HepG2 (cell line): ENCODE data around the gene HNRNPA1. TPM values are rescaled to one million over a fixed set of nuclear protein-coding genes. Genes with fewer than 3 reads are reported as not detected.

Experiments
- AKAP8 ChIP-seq: sonication (generic); formaldehyde crosslinking; IDR thresholded peaks from 2 replicates; pipeline ENCODE4 v1.5.1; 2020; ENCODE audit warnings: mild to moderate bottlenecking, missing genetic modification reagents
- CREM ChIP-seq, 2 experiments: sonication (generic) in 1 of 2; formaldehyde crosslinking in 1 of 2; IDR thresholded peaks; 2 replicates each; pipeline versions ENCODE4 v1.4.0 to v1.6.1; 2016 to 2020; ENCODE audit warnings: antibody characterized with exemption in 1 of 2, mild to moderate bottlenecking in 1 of 2, missing genetic modification reagents in 1 of 2
- EHMT2 ChIP-seq: fragments of 200-600 bp; sonication (generic); IDR thresholded peaks from 2 replicates; pipeline ENCODE4 v1.7.0; 2017; ENCODE audit warnings: antibody characterized with exemption, low read depth, low read length, borderline replicate concordance
- ELF1 ChIP-seq: sonication (generic); formaldehyde crosslinking; IDR thresholded peaks from 2 replicates; pipeline ENCODE4 v1.4.0; 2020; ENCODE audit warnings: missing genetic modification reagents
- FOSL2 ChIP-seq: sonication (generic); formaldehyde crosslinking; IDR thresholded peaks from 2 replicates; pipeline ENCODE4 v1.4.0; 2020; ENCODE audit warnings: missing genetic modification reagents
- HOXA5 ChIP-seq: sonication (generic); formaldehyde crosslinking; IDR thresholded peaks from 2 replicates; pipeline ENCODE4 v1.4.0; 2020; ENCODE audit warnings: missing genetic modification reagents
- JDP2 ChIP-seq: sonication (generic); formaldehyde crosslinking; IDR thresholded peaks from 2 replicates; pipeline ENCODE4 v1.8.1; 2022; ENCODE audit warnings: missing genetic modification reagents, borderline replicate concordance
- NCOA1 ChIP-seq: sonication (generic); formaldehyde crosslinking; IDR thresholded peaks from 2 replicates; pipeline ENCODE4 v1.9.0; 2021; ENCODE audit warnings: missing genetic modification reagents
- RARG ChIP-seq: sonication (generic); formaldehyde crosslinking; IDR thresholded peaks from 2 replicates; pipeline ENCODE4 v1.4.0; 2020; ENCODE audit warnings: low read depth, mild to moderate bottlenecking, missing genetic modification reagents
- RFXANK ChIP-seq: IDR thresholded peaks from 2 replicates; pipeline ENCODE4 v1.6.1; 2016
- SP4 ChIP-seq: sonication (generic); formaldehyde crosslinking; IDR thresholded peaks from 2 replicates; pipeline ENCODE4 v1.8.1; 2023; ENCODE audit warnings: mild to moderate bottlenecking, missing genetic modification reagents
- TGIF2 ChIP-seq: IDR thresholded peaks from 2 replicates; pipeline ENCODE4 v1.6.1; 2016; ENCODE audit warnings: control low read depth, missing compliant biosample characterization
- ZNF616 ChIP-seq: sonication (generic); formaldehyde crosslinking; IDR thresholded peaks from 2 replicates; pipeline ENCODE4 v1.5.0; 2020; ENCODE audit warnings: low read depth, mild to moderate bottlenecking, missing genetic modification reagents
- ZNF724P ChIP-seq: sonication (generic); formaldehyde crosslinking; IDR thresholded peaks from 2 replicates; pipeline ENCODE4 v1.8.0; 2022; ENCODE audit warnings: missing genetic modification reagents, borderline replicate concordance
- polyA plus RNA-seq, 8 experiments: library from polyadenylated mRNA; depleted of rRNA in 3 of 8; stranded (reverse) in 7 of 8; unstranded in 1 of 8; fragments of >200 nt; fragmentation: Illumina TruSeq in 4 of 8; extraction: Trizol in 4 of 8; gene quantifications; 2 replicates each; pipeline versions ENCODE4 v1.2.1 to v1.2.3, GENCODE V29; 2011 to 2016; ENCODE audit warnings: low read depth in 4 of 8, missing spikeins in 1 of 8, mixed read lengths in 1 of 8; ENCODE audit not compliant: insufficient read depth in 1 of 8
- total RNA-seq, 5 experiments: library from RNA; depleted of rRNA; stranded (reverse); fragments of >200 nt; fragmentation: Illumina TruSeq; extraction: Trizol; gene quantifications; 2 replicates each; pipeline ENCODE4 v1.2.3, GENCODE V29; 2016; ENCODE audit warnings: low read depth in 1 of 5
- TF ChIP-seq, protein P1 (sequence below): IDR thresholded peaks from 2 replicates; pipeline ENCODE4 v1.6.1; 2016; ENCODE audit warnings: control low read depth
- TF ChIP-seq, protein P2 (sequence below): sonication (generic); formaldehyde crosslinking; IDR thresholded peaks from 2 replicates; pipeline ENCODE4 v1.5.0; 2020; ENCODE audit warnings: missing genetic modification reagents
- TF ChIP-seq, protein P3 (sequence below): sonication (generic); formaldehyde crosslinking; IDR thresholded peaks from 2 replicates; pipeline ENCODE4 v1.4.0; 2020; ENCODE audit warnings: missing genetic modification reagents; ENCODE audit errors: not compliant biosample characterization
- TF ChIP-seq, protein P4 (sequence below): sonication (generic); formaldehyde crosslinking; conservative IDR thresholded peaks from 2 replicates; pipeline ENCODE4 v1.4.0; 2020; ENCODE audit warnings: missing genetic modification reagents
- TF ChIP-seq, protein P5 (sequence below): sonication (generic); formaldehyde crosslinking; IDR thresholded peaks from 2 replicates; pipeline ENCODE4 v1.5.1; 2020; ENCODE audit warnings: missing genetic modification reagents, mild to moderate bottlenecking, borderline replicate concordance

The HNRNPA1 gene
- total and polyA plus RNA-seq, 2 of the 13 experiments (the other 11 are each of a cell fraction or from before 2014, with no cell fraction given), result 535 to 1,820 TPM

DNA sequence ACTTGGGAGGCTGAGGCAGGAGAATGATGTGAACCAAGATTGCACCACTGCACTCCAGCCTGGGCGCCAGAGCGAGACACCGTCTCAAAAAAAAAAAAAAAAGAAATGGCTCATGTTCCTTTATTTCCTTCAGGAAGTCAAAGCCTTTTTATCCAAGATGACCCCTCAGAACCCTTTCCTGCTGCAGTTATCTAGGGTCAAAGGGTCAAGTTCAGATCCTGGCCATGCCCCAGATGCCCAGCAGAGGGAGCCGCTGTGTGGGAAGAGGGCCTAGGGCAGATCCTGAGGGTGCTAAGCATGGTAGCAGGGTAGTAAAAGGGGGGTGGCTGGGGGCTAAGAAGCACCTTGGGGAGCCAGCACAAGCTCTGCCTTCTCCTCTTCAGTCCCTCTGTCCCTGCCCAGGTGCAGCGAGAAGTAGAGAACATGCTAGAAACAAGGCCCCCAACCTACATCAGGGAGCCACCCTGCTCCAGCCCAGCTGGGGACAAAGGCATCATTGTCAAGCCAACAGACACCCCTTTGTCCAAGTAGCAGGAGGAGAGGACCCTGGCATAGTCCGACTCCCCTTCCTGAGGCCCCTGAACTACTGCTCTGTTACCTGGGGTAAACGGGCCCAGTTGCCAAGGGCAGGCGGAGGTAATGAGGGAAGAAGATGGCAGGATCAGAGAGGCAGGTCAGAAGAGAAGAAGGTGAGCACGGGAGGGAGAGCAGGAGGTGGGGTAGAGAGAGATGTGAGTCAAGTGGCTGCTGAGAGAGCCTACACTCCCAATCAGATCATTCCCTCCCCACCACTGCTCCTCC is 13.8 kb downstream of the HNRNPA1 start (continued):
- TF ChIP-seq, protein P1, sequence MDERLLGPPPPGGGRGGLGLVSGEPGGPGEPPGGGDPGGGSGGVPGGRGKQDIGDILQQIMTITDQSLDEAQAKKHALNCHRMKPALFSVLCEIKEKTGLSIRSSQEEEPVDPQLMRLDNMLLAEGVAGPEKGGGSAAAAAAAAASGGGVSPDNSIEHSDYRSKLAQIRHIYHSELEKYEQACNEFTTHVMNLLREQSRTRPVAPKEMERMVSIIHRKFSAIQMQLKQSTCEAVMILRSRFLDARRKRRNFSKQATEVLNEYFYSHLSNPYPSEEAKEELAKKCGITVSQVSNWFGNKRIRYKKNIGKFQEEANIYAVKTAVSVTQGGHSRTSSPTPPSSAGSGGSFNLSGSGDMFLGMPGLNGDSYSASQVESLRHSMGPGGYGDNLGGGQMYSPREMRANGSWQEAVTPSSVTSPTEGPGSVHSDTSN, result no peak
- TF ChIP-seq, protein P2, sequence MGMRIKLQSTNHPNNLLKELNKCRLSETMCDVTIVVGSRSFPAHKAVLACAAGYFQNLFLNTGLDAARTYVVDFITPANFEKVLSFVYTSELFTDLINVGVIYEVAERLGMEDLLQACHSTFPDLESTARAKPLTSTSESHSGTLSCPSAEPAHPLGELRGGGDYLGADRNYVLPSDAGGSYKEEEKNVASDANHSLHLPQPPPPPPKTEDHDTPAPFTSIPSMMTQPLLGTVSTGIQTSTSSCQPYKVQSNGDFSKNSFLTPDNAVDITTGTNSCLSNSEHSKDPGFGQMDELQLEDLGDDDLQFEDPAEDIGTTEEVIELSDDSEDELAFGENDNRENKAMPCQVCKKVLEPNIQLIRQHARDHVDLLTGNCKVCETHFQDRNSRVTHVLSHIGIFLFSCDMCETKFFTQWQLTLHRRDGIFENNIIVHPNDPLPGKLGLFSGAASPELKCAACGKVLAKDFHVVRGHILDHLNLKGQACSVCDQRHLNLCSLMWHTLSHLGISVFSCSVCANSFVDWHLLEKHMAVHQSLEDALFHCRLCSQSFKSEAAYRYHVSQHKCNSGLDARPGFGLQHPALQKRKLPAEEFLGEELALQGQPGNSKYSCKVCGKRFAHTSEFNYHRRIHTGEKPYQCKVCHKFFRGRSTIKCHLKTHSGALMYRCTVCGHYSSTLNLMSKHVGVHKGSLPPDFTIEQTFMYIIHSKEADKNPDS (CRISPR knock-in tag), result 0 out of 2 replicates have a peak, but pooled peaks have one; percentile 55
- peak; percentile 23; the same call in 1 of the 2 replicates for TF ChIP-seq FOSL2 (CRISPR knock-in tag)
- TF ChIP-seq RFXANK (CRISPR knock-in tag), result no peak; the same call in 1 of the 2 replicates
- no peak for TF ChIP-seq HOXA5
- TF ChIP-seq, protein P3, sequence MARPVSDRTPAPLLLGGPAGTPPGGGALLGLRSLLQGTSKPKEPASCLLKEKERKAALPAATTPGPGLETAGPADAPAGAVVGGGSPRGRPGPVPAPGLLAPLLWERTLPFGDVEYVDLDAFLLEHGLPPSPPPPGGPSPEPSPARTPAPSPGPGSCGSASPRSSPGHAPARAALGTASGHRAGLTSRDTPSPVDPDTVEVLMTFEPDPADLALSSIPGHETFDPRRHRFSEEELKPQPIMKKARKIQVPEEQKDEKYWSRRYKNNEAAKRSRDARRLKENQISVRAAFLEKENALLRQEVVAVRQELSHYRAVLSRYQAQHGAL (CRISPR knock-in tag), result no peak
- peak; percentile 66 for TF ChIP-seq TGIF2
- TF ChIP-seq ELF1 (CRISPR knock-in tag), result 0 out of 2 replicates have a peak, but pooled peaks have one; percentile 41
- peak; percentile 24; the same call in 1 of the 2 replicates for TF ChIP-seq ZNF724P (CRISPR knock-in tag)
- TF ChIP-seq ZNF616 (CRISPR knock-in tag), result no peak
- TF ChIP-seq, protein P4, sequence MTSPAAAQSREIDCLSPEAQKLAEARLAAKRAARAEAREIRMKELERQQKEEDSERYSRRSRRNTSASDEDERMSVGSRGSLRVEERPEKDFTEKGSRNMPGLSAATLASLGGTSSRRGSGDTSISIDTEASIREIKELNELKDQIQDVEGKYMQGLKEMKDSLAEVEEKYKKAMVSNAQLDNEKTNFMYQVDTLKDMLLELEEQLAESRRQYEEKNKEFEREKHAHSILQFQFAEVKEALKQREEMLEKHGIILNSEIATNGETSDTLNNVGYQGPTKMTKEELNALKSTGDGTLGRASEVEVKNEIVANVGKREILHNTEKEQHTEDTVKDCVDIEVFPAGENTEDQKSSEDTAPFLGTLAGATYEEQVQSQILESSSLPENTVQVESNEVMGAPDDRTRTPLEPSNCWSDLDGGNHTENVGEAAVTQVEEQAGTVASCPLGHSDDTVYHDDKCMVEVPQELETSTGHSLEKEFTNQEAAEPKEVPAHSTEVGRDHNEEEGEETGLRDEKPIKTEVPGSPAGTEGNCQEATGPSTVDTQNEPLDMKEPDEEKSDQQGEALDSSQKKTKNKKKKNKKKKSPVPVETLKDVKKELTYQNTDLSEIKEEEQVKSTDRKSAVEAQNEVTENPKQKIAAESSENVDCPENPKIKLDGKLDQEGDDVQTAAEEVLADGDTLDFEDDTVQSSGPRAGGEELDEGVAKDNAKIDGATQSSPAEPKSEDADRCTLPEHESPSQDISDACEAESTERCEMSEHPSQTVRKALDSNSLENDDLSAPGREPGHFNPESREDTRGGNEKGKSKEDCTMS (CRISPR knock-in tag), result no peak
- no peak for TF ChIP-seq EHMT2
- TF ChIP-seq AKAP8 (CRISPR knock-in tag), result no peak
- TF ChIP-seq, protein P5, sequence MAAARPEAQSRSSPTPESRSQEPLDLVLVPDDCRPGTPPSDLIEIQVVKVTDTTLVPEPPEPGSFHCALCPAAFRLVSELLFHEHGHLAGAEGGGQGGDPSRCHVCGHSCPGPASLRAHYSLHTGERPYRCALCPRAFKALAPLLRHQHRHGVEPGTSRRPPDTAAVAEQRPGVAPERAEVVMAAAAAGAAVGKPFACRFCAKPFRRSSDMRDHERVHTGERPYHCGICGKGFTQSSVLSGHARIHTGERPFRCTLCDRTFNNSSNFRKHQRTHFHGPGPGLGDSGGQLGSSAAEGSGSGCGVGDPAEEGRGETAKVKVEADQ, result peak; percentile 54; the same call in 1 of the 2 replicates
- TF ChIP-seq SP4, result peak; percentile 20; the same call in 1 of the 2 replicates
- TF ChIP-seq RARG (CRISPR knock-in tag), result no peak
- TF ChIP-seq CREM (IDR thresholded peaks at IDR 0.05), result 0 out of 2 replicates have a peak, but pooled peaks have one; percentile 41
- no peak for TF ChIP-seq CREM (CRISPR knock-in tag; IDR thresholded peaks at IDR 0.05)
- no peak for TF ChIP-seq NCOA1 (CRISPR knock-in tag)
- TF ChIP-seq JDP2, result no peak
